Measurements from ENCODE around the gene PRPSAP1. TPM values are rescaled to one million over a fixed set of nuclear protein-coding genes. Genes with fewer than 3 reads are reported as not detected.

The PRPSAP1 gene
- total RNA-seq, 1 experiment from 2014 or later: 99.6 TPM

GRCh38 chr17:76329664-76330063, 24.1 kb downstream of the PRPSAP1 start:
- in situ Hi-C loops (cut with HindIII; ENCODE audit: low pct_unique_long_range_greater_than_20kb, low sequenced_read_pairs): no loop called here
- ATAC-seq (no peak), DNase-seq (ENCODE audit: low read depth, low spot score) (no peak)
- no TSS peak for BruUV-seq (replicated peaks)
- POLR2A ChIA-PET: no interaction called here
- intact Hi-C loops (cut with micrococcal nuclease; ENCODE audit: unreplicated experiment): no loop called here
- Histone ChIP-seq H3K4me3 (ENCODE audit: low read depth in 2 of 2, low read length in 2 of 2) (no peak overlapping the region), H3K4me1 (ENCODE audit: control insufficient read depth, insufficient read depth, low read length) (no peaks in the 10 kb centered on the region), H3K36me3 (ENCODE audit: control insufficient read depth, insufficient read depth, low read length) (peaks cover 13% of the 10 kb centered on the region), H3K9me3 (ENCODE audit: control insufficient read depth, insufficient read depth, low read depth, low read length) (no peaks in the 10 kb centered on the region), H3K27ac (ENCODE audit: low read length) (no peak overlapping the region), H3K27me3 (ENCODE audit: control insufficient read depth, insufficient read depth, low read length) (no peaks in the 10 kb centered on the region)
- CTCF ChIA-PET: no interaction called here
- TF ChIP-seq REST (IDR thresholded peaks at IDR 0.05; ENCODE audit: insufficient read depth in 1 of 2, low read depth in 2 of 2, low read length in 1 of 2) (no peak), SIN3A (IDR thresholded peaks at IDR 0.05; ENCODE audit: borderline replicate concordance, insufficient read depth, low read depth, low read length) (no peak), TCF7L2 (IDR thresholded peaks at IDR 0.05; ENCODE audit: low read depth, low read length) (no peak), POLR2AphosphoS5 (IDR thresholded peaks at IDR 0.05; ENCODE audit: low read depth, low read length) (no peak)
- TF ChIP-seq, protein P1, sequence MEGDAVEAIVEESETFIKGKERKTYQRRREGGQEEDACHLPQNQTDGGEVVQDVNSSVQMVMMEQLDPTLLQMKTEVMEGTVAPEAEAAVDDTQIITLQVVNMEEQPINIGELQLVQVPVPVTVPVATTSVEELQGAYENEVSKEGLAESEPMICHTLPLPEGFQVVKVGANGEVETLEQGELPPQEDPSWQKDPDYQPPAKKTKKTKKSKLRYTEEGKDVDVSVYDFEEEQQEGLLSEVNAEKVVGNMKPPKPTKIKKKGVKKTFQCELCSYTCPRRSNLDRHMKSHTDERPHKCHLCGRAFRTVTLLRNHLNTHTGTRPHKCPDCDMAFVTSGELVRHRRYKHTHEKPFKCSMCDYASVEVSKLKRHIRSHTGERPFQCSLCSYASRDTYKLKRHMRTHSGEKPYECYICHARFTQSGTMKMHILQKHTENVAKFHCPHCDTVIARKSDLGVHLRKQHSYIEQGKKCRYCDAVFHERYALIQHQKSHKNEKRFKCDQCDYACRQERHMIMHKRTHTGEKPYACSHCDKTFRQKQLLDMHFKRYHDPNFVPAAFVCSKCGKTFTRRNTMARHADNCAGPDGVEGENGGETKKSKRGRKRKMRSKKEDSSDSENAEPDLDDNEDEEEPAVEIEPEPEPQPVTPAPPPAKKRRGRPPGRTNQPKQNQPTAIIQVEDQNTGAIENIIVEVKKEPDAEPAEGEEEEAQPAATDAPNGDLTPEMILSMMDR (IDR thresholded peaks at IDR 0.05): no peak

- H3K36me3 ChIP-seq (ENCODE audit: control insufficient read depth, insufficient read depth, low read length): peaks cover 15% of the 10 kb centered on the region
- ChIA-PET CTCF (interaction anchor here (0.5 to 0.6 kb wide), 2 partner anchors 38 to 200 kb away, joined by 3 to 4 read pairs; no protein-coding TSS in a partner anchor), POLR2A (interaction anchor here (0.6 kb wide), 1 partner anchor 144 kb away, joined by 7 read pairs; no protein-coding TSS in a partner anchor)
- no TSS peak for BruUV-seq (replicated peaks)
- H3K4me3 ChIP-seq (ENCODE audit: low read depth in 2 of 2, low read length in 2 of 2): no peak overlapping the region
- TF ChIP-seq TCF7L2 (IDR thresholded peaks at IDR 0.05; ENCODE audit: low read depth, low read length): no peak
- TF ChIP-seq REST (IDR thresholded peaks at IDR 0.05; ENCODE audit: insufficient read depth in 1 of 2, low read depth in 2 of 2, low read length in 1 of 2): no peak
- no peak for TF ChIP-seq POLR2AphosphoS5 (IDR thresholded peaks at IDR 0.05; ENCODE audit: low read depth, low read length)
- TF ChIP-seq SIN3A (IDR thresholded peaks at IDR 0.05; ENCODE audit: borderline replicate concordance, insufficient read depth, low read depth, low read length): no peak
- TF ChIP-seq, protein P1 (IDR thresholded peaks at IDR 0.05): no peak
- H3K27ac ChIP-seq (ENCODE audit: low read length): no peak overlapping the region
- DNase-seq (ENCODE audit: low read depth, low spot score): no peak
- H3K9me3 ChIP-seq (ENCODE audit: control insufficient read depth, insufficient read depth, low read depth, low read length): no peaks in the 10 kb centered on the region
- intact Hi-C loops (cut with micrococcal nuclease; ENCODE audit: unreplicated experiment) (no loop called here), in situ Hi-C loops (cut with HindIII; ENCODE audit: low pct_unique_long_range_greater_than_20kb, low sequenced_read_pairs) (no loop called here)
- H3K4me1 ChIP-seq (ENCODE audit: control insufficient read depth, insufficient read depth, low read length): no peaks in the 10 kb centered on the region
- H3K27me3 ChIP-seq (ENCODE audit: control insufficient read depth, insufficient read depth, low read length): no peaks in the 10 kb centered on the region
- ATAC-seq: no peak
These were observed 26.0 kb downstream of the PRPSAP1 start for GRCh38 chr17:76327696-76328095.
